ENCODE data around the gene TMEM151A. TPM values are rescaled to one million over a fixed set of nuclear protein-coding genes. Genes with fewer than 3 reads are reported as not detected.
A peak's percentile ranks its signal among the peaks of the same experiment; 100 is the strongest.

TMEM151A gene
- total RNA-seq, 1 donor from 2014 or later = not detected

GRCh38 chr11:66286699-66287098, 5.0 kb upstream of the TMEM151A start:
- H3K4me3 ChIP-seq = no peak overlapping the region
- peaks cover 21% of the 10 kb centered on the region for H3K27me3 ChIP-seq
- DNase-seq (ENCODE audit: low spot score) = no peak
- peaks cover 12% of the 10 kb centered on the region for H3K4me1 ChIP-seq
- Mint-ChIP-seq H3K4me3 (peak overlapping the region; percentile 70), H3K27ac (no peak overlapping the region), H3K27me3 (ENCODE audit: insufficient read depth, low read depth) (peaks cover 25% of the 10 kb centered on the region), H3K9me3 (no peaks in the 10 kb centered on the region), H3K36me3 (no peaks in the 10 kb centered on the region), H3K4me1 (peaks cover 45% of the 10 kb centered on the region)
- H3K9me3 ChIP-seq (ENCODE audit: low read depth) = no peaks in the 10 kb centered on the region
- no peak overlapping the region for H3K9ac ChIP-seq
- H3F3A ChIP-seq (ENCODE audit: low read depth) = peaks cover 28% of the 10 kb centered on the region
- H3K4me2 ChIP-seq = no peak overlapping the region
- H3K27ac ChIP-seq = no peak overlapping the region
- H3K79me2 ChIP-seq (ENCODE audit: low read depth) = peaks cover 8% of the 10 kb centered on the region
- no peak overlapping the region for H2AFZ ChIP-seq (replicated peaks)
- TF ChIP-seq EZH2 (IDR thresholded peaks at IDR 0.05) (no peak), EZH2phosphoT487 (IDR thresholded peaks at IDR 0.05) (no peak)
- TF ChIP-seq, protein P1, sequence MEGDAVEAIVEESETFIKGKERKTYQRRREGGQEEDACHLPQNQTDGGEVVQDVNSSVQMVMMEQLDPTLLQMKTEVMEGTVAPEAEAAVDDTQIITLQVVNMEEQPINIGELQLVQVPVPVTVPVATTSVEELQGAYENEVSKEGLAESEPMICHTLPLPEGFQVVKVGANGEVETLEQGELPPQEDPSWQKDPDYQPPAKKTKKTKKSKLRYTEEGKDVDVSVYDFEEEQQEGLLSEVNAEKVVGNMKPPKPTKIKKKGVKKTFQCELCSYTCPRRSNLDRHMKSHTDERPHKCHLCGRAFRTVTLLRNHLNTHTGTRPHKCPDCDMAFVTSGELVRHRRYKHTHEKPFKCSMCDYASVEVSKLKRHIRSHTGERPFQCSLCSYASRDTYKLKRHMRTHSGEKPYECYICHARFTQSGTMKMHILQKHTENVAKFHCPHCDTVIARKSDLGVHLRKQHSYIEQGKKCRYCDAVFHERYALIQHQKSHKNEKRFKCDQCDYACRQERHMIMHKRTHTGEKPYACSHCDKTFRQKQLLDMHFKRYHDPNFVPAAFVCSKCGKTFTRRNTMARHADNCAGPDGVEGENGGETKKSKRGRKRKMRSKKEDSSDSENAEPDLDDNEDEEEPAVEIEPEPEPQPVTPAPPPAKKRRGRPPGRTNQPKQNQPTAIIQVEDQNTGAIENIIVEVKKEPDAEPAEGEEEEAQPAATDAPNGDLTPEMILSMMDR (IDR thresholded peaks at IDR 0.05) = no peak
- H4K20me1 ChIP-seq (ENCODE audit: low read depth) = peaks cover 47% of the 10 kb centered on the region
- no peaks in the 10 kb centered on the region for H3K36me3 ChIP-seq

- H3K27me3 Mint-ChIP-seq (ENCODE audit: insufficient read depth, low read depth) = peaks cover 25% of the 10 kb centered on the region
These were observed 4.3 kb upstream of the TMEM151A start for GRCh38 chr11:66287211-66287888.

DNA sequence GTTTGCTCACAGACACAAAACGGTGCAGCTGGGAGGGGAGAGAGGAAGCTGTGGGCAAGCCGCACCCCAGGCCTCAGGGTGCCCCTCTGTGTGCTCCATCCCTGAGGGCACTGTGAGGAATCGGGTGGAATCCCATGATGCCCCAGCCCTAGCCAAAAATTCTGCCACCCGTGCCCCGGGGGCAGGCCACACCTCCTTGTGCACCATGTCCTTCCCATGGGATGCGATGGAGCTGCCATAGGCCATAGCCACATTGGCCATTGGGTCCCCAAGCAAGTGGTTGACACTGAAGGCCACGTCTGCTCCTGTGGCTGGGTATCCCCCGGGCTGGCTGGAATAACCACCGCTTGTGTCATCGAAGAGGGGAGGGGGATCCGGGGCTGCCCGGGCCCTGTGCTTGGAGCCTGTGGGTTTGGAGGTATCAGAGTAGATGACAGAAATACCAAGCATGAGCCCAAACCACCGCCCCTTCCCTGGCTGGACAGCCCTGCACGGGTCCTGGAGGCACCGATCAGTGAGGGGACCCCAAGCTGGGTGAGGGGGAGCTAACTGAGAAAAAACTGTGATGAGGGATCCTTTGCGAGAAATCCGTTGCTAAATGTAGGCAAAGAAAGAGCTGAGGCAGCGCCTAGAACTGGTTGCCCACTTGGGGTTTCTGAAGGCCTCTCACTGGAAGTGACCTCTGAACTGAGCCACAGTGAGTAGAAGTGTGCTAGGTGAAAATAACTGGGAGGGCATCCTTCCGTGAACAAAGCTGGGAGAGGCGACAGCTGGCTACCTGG, 3.6 kb upstream of the TMEM151A start:
- Mint-ChIP-seq H3K36me3 (no peaks in the 10 kb centered on the region), H3K27me3 (ENCODE audit: insufficient read depth, low read depth) (peaks cover 32% of the 10 kb centered on the region), H3K4me3 (peak overlapping the region; percentile 98), H3K27ac (peak overlapping the region; percentile 96), H3K9me3 (peaks cover 5% of the 10 kb centered on the region), H3K4me1 (peaks cover 41% of the 10 kb centered on the region)
- Histone ChIP-seq H3K9me3 (ENCODE audit: low read depth) (no peaks in the 10 kb centered on the region), H3K4me3 (peak overlapping the region; percentile 81), H3K27me3 (peaks cover 35% of the 10 kb centered on the region), H3K4me1 (peaks cover 6% of the 10 kb centered on the region), H3K36me3 (no peaks in the 10 kb centered on the region), H3F3A (ENCODE audit: low read depth) (peaks cover 26% of the 10 kb centered on the region), H3K4me2 (peak overlapping the region; percentile 80), H2AFZ (replicated peaks) (no peak overlapping the region), H3K9ac (peak overlapping the region; percentile 67), H3K79me2 (ENCODE audit: low read depth) (peaks cover 8% of the 10 kb centered on the region), H4K20me1 (ENCODE audit: low read depth) (peaks cover 45% of the 10 kb centered on the region), H3K27ac (no peak overlapping the region)
- DNase-seq (ENCODE audit: low spot score) = no peak
- TF ChIP-seq EZH2phosphoT487 (IDR thresholded peaks at IDR 0.05) (no peak), EZH2 (IDR thresholded peaks at IDR 0.05) (no peak)
- TF ChIP-seq, protein P1 (IDR thresholded peaks at IDR 0.05) = no peak

More at GRCh38 chr11:66287211-66287888, 4.3 kb upstream of the TMEM151A start:
- Mint-ChIP-seq H3K27ac (peak overlapping the region; percentile 37), H3K36me3 (no peaks in the 10 kb centered on the region), H3K9me3 (no peaks in the 10 kb centered on the region), H3K4me1 (peaks cover 40% of the 10 kb centered on the region), H3K4me3 (peak overlapping the region; percentile 82)
- H3K27me3 ChIP-seq = peaks cover 28% of the 10 kb centered on the region
- H3K36me3 ChIP-seq = no peaks in the 10 kb centered on the region
- H3K79me2 ChIP-seq (ENCODE audit: low read depth) = peaks cover 8% of the 10 kb centered on the region
- peaks cover 31% of the 10 kb centered on the region for H3F3A ChIP-seq (ENCODE audit: low read depth)
- H3K27ac ChIP-seq = no peak overlapping the region
- peaks cover 46% of the 10 kb centered on the region for H4K20me1 ChIP-seq (ENCODE audit: low read depth)
- no peak overlapping the region for H3K9ac ChIP-seq
- TF ChIP-seq, protein P1 (IDR thresholded peaks at IDR 0.05) = no peak
- TF ChIP-seq EZH2phosphoT487 (IDR thresholded peaks at IDR 0.05) (no peak), EZH2 (IDR thresholded peaks at IDR 0.05) (no peak)
- no peak for DNase-seq (ENCODE audit: low spot score)
- H2AFZ ChIP-seq (replicated peaks) = no peak overlapping the region
- H3K4me3 ChIP-seq = no peak overlapping the region
- peaks cover 12% of the 10 kb centered on the region for H3K4me1 ChIP-seq
- H3K9me3 ChIP-seq (ENCODE audit: low read depth) = no peaks in the 10 kb centered on the region
- H3K4me2 ChIP-seq = no peak overlapping the region

All from neural progenitor cell (in vitro differentiated cells).